NCI-H146 treated with DMSO at 0.1 percent for 48 hours (cell line): Measurements from ENCODE around the gene PCDHGA5.
"Not testable (repeated sequence)": the region's sequence is repeated elsewhere in the genome, so short reads cannot be mapped to it uniquely, and the experiment has no call there.

Experiments used
- DNase-seq: peaks from one replicate; lab custom pipeline; 2025; ENCODE audit not compliant: unreplicated experiment; lab: John Stamatoyannopoulos, UW

The PCDHGA5 gene

GRCh38 chr5:141363952-141364660 lies at the start of gene PCDHGA5:
TSS of gene PCDHGA5 (plus strand) at chr5:141364162. CDS start at chr5:141364331, 169 bp downstream.
- DNase-seq: no peak

DNA sequence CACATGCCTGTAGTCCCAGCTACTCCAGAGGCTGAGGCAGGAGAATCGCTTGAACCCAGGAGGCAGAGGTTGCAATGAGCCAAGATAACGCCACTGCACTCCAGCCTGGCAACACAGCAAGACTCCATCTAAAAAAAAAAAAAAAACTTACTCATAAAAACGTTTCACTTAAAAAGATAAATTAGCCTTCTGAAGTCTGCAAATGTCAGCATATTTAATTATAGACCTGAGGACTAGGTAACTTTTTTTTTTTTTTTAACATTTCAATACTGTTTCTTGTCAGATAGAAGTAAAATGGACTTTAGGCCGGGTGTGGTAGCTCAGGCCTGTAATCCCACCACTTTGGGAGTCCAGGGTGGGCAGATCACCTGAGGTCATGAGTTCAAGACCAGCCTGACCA lies 47.0 kb upstream of the PCDHGA5 start:
- not testable (repeated sequence) for DNase-seq

DNA sequence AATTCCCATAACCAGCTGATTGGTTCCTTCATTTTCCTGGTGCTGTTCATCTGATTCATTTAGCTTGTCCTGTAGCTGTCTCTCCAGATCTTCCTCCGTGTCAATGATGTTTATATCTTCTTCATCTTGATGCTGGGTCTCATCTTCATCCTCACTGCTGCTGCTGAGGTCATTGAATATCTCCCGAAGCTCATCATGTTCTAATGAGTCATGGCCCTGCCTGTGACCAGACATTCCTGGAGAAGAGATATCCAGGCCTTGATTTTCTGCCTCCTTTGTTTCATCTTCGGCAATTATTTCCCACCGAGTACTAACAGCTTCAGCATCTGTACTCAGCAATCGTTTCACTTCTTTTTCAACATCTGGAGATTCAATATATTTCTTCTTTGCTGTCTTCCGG lies 44.8 kb upstream of the PCDHGA5 start:
- DNase-seq: no peak

- no peak for DNase-seq
Measured at GRCh38 chr5:141319699-141320098, 44.3 kb upstream of the PCDHGA5 start.

- DNase-seq: peak; percentile 49
Measured at GRCh38 chr5:141320225-141321169, 43.5 kb upstream of the PCDHGA5 start, which contains the start of gene TAF7. TSS of gene TAF7 (minus strand) at chr5:141320784. CDS start at chr5:141320044, 740 bp downstream.

DNA sequence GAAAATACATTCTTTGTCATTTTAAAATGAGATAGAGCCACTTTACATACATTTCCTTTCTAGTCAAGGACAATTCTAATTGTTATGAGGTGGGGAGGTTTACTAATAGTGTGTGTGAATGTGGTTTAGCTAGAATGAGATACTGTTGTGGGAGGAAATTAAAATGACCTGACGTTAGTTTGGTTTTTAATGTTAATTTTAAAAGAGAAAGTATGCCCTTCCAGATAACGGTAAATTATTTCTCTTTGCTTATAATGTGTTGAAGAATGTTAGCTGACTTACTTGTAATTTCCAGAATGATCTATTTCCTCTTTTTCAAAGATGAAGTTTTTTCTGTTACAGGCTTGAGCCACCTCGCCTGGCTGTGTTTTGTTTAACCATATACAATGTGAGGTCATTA lies 41.7 kb upstream of the PCDHGA5 start:
- no peak for DNase-seq

DNA sequence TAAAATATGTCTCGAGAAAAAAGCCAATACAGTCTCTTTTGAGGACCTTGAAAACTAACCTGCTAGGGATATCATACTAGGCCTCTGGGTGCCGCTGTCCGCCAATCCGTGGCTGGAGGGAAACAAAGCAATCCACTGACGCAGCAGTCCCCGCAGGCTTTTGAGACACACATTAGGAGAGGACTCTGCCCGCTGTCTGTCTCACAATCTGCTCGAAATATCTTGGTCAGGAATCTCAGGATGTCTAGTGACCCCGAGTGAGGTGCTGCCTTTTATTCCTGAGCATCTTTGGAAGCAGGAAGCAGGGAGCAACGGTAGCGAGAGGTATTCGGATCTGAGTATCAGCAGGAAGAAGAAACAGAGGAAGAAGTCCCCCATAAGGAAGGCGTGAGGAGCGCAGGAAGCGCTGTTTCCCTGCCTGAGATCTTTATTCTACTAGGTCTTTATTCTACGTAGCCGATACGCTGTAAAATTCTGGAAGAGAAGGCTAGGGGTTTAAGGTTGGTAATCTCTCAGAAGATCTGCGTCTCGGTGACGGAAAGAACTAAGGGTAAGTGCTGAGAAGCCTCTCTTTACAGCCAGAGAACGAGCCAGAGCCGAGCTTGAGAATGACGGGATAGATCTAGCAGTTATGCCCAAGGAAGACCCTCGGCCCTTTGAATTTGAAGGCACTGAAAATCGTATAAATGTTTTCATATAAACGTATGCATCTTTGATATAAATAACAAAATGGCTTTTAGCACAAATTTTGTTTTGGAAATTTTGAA lies 37.7 kb upstream of the PCDHGA5 start:
- peak; percentile 63 for DNase-seq

- no peak for DNase-seq
Measured at GRCh38 chr5:141328231-141328630, 35.7 kb upstream of the PCDHGA5 start.

GRCh38 chr5:141330299-141331080 lies 33.5 kb upstream of the PCDHGA5 start, which contains the start of gene PCDHGA1:
TSS of gene PCDHGA1 (plus strand) at chr5:141330514.
- DNase-seq: no peak

DNA sequence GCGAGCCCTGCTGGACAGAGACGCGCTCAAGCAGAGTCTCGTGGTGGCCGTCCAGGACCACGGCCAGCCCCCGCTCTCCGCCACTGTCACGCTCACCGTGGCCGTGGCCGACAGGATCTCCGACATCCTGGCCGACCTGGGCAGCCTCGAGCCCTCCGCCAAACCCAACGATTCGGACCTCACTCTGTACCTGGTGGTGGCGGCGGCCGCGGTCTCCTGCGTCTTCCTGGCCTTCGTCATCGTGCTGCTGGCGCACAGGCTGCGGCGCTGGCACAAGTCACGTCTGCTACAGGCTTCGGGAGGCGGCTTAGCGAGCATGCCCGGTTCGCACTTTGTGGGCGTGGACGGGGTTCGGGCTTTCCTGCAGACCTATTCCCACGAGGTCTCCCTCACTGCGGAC lies 31.4 kb upstream of the PCDHGA5 start:
- not testable (repeated sequence) for DNase-seq

GRCh38 chr5:141338538-141339306 lies 25.2 kb upstream of the PCDHGA5 start, which contains the start of gene PCDHGA2:
TSS of gene PCDHGA2 (plus strand) at chr5:141338760.
- DNase-seq: no peak

GRCh38 chr5:141340781-141341354 lies 23.1 kb upstream of the PCDHGA5 start:
- not testable (repeated sequence) for DNase-seq

DNA sequence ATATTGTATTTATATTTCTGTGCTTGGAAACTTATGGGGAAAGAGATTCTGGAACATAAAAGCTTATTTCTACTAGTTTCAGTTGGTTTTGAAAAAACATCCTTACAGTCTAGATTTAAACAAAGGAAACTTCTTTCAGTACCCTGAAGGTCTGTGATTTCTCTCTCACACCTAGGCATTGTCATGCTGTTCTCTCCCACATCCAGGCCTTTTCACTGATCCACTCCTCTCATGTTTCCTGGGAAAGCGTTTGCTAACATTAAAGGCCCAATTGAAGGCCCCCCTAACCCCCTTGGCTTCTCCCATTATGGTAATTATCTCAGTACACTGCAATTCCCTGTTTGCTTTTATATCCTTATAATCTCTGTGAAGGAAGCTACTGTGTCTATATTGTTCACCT lies 21.2 kb upstream of the PCDHGA5 start:
- no peak for DNase-seq

DNA sequence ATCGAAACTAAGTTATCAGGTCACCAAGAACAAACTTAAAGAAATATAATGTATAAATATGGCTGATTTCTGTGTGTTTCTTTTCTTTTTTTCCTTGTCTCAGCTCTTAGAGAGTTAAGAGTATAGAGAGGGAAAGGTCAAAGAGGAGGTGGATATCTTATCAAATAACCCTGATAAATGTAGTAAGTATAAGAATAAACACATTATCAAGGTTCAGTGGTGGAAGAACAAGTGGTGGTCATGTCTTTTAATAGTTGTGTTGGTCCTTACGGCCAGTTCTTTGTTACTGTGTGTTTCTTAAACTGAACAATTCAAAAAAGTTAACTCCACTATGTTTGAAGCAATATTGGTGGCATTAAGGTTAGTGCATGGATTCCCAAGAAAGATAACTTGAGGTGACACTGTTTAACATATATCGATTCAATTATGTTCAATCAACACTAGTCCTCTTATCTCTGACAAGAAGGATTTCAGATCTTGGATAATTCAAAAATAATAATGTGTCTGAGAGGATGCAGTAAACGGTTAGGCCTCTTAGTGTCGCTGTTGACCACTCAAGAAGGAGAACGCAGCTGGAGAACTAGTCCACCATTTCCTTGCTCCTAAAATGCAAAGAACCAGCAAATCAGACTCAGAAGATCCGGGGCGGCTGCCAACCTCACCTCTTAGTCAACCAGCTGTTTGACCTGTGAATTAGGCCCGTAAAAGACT lies 20.6 kb upstream of the PCDHGA5 start, which contains the start of gene PCDHGA3:
PCDHGA3 (plus strand) TSS at position 588 of the 711 bp plus-strand sequence. CDS start 205 bp downstream, outside the sequence.
- no peak for DNase-seq

- DNase-seq: no peak
Measured at GRCh38 chr5:141343953-141344463, 20.0 kb upstream of the PCDHGA5 start.

GRCh38 chr5:141345327-141345726 lies 18.6 kb upstream of the PCDHGA5 start:
- DNase-seq: no peak

DNA sequence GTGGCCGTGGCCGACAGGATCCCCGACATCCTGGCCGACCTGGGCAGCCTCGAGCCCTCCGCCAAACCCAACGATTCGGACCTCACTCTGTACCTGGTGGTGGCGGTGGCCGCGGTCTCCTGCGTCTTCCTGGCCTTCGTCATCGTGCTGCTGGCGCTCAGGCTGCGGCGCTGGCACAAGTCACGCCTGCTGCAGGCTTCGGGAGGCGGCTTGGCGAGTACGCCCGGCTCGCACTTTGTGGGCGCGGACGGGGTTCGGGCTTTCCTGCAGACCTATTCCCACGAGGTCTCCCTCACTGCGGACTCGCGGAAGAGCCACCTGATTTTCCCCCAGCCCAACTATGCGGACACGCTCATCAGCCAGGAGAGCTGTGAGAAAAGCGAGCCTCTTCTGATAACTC lies 17.9 kb upstream of the PCDHGA5 start:
- not testable (repeated sequence) for DNase-seq
